Neutrophil (primary cell): ENCODE data around the gene TUBA8.

Experiments
- H3K27ac ChIP-seq: fragments of 200-600 bp; sonication (generic); 2 replicates; pipeline ENCODE4 v1.5.1; 2016; ENCODE audit warnings: mild to moderate bottlenecking, moderate library complexity
- H3K27me3 ChIP-seq: fragments of 200-600 bp; sonication (generic); 2 replicates; pipeline ENCODE4 v1.6.0; 2016; ENCODE audit warnings: mild to moderate bottlenecking
- H3K36me3 ChIP-seq: fragments of 200-600 bp; sonication (generic); 2 replicates; pipeline ENCODE4 v1.5.1; 2017
- H3K4me1 ChIP-seq, 2 experiments: fragments of 200-600 bp in 1 of 2; sonication (generic) in 1 of 2; 1 replicate in 1 of 2; 2 replicates in 1 of 2; pipeline versions ENCODE4 v1.5.1 to v1.6.1; 2013 to 2016; ENCODE audit warnings: low read depth in 1 of 2, low read length in 1 of 2, mild to moderate bottlenecking in 1 of 2, moderate library complexity in 1 of 2; ENCODE audit not compliant: control insufficient read depth in 1 of 2, insufficient read depth in 1 of 2
- H3K4me3 ChIP-seq, 2 experiments: fragments of 200-600 bp in 1 of 2; sonication (generic) in 1 of 2; 1 replicate in 1 of 2; 2 replicates in 1 of 2; pipeline ENCODE4 v1.5.1; 2013 to 2016; ENCODE audit warnings: low read depth in 1 of 2, low read length in 1 of 2, mild to moderate bottlenecking in 1 of 2, moderate library complexity in 1 of 2
- H3K9me3 ChIP-seq: fragments of 200-600 bp; sonication (generic); 2 replicates; pipeline ENCODE4 v1.5.1; 2016
- TF ChIP-seq, protein P1 (sequence below): fragments of 200-600 bp; sonication (generic); IDR thresholded peaks from 2 replicates; pipeline ENCODE4 v1.5.1; 2016; ENCODE audit warnings: antibody characterized with exemption

TUBA8 gene

DNA sequence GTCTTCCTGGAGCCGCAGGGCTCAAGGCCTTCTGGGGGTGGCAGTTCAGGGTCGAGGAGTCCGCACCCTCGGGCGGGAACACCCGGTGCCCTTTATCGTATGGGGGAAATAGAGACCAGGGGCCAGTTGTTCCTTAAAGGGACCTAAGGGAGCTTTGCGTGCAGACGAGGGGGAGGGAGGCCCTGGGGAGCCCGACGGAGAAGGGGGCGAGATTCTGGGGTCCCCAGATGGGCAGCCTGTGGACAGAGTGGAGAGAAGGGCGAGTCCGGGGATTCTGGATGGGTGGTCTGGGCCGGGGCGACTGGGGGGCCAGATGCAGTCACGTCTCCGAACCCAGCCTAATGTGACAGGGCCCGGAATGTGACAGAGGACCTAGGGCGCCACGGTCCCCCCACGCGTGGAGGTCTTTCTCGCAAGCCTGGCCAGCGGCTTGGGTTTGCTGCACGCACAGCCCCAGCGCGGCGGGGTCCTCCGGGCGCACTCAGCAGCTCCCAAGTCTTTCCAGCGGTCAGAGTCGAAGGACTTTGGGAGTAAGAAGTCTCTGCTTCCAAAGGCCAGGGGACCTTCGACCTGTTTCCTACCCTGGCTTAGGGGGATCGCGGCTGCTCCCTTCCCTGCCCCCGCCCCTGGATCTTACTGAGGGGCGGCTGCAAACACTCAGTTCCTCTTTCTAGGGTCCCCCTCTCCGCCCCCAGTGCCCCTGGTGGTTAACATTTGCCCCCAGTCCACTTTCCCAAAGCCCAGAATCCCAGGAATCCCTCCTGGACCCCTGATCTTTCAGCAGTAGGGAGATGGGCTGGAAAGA, 547 bp downstream of the TUBA8 start:
- Histone ChIP-seq H3K27me3 (peaks cover 94% of the 10 kb centered on the region), H3K4me1 (peaks cover 9 to 27% of the 10 kb centered on the region in 2 experiments), H3K36me3 (no peaks in the 10 kb centered on the region), H3K4me3 (peak overlapping the region in 1 of 2 experiments; percentile 24), H3K27ac (no peak overlapping the region), H3K9me3 (no peaks in the 10 kb centered on the region)
- TF ChIP-seq, protein P1, sequence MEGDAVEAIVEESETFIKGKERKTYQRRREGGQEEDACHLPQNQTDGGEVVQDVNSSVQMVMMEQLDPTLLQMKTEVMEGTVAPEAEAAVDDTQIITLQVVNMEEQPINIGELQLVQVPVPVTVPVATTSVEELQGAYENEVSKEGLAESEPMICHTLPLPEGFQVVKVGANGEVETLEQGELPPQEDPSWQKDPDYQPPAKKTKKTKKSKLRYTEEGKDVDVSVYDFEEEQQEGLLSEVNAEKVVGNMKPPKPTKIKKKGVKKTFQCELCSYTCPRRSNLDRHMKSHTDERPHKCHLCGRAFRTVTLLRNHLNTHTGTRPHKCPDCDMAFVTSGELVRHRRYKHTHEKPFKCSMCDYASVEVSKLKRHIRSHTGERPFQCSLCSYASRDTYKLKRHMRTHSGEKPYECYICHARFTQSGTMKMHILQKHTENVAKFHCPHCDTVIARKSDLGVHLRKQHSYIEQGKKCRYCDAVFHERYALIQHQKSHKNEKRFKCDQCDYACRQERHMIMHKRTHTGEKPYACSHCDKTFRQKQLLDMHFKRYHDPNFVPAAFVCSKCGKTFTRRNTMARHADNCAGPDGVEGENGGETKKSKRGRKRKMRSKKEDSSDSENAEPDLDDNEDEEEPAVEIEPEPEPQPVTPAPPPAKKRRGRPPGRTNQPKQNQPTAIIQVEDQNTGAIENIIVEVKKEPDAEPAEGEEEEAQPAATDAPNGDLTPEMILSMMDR = no peak

DNA sequence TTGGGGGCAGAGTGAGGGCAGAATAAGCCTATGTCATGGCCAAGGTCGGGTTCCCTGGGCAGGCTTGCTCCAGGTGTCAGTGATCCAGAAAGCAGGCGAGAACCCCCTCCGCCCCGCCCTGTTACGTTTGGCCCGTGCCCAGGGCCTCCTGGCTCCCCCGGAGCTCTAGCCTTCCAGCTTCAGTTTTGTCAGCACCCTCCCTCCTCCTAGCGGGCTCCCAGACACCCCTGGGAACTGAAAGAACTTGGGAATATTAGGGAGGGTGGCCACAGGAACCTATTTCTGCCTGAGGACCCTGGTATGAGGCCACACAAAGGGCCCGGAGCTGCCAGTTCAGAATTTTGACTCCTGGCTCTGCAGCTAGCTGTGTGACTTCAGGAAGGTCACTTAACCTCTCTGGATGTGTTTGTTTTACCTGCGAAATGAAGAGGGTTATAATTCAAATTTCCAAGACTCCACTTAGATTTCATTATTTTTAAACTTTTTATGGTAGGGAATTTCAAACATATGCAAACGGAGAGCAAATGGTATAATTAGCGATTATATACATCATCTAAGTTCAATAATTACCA, 1.2 kb downstream of the TUBA8 start:
- H3K36me3 ChIP-seq = no peaks in the 10 kb centered on the region
- H3K27ac ChIP-seq = no peak overlapping the region
- H3K27me3 ChIP-seq = peaks cover 100% of the 10 kb centered on the region
- no peak overlapping the region for H3K4me3 ChIP-seq
- peaks cover 9 to 27% of the 10 kb centered on the region in 2 experiments for H3K4me1 ChIP-seq
- TF ChIP-seq, protein P1 = no peak
- no peaks in the 10 kb centered on the region for H3K9me3 ChIP-seq

DNA sequence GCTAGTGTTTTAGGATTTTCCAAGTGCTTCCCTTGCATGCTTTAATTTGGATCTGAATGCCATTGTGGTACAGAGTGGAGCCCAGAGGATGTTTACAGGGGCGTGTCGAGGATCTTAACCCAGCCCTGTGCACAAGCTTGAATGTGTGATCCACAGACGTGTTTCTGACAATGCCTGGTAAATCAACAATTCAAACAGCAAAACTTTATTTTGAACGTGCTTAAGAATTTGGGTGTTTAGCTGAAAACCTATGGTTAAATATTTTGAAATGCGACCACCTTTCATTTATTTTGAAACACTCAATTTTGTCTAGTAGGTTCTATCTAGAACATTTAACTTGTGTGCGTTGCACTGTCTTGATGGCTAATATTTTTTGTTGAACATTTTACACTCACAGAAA, 1.8 kb downstream of the TUBA8 start:
- Histone ChIP-seq H3K4me1 (peaks cover 9 to 27% of the 10 kb centered on the region in 2 experiments), H3K9me3 (no peaks in the 10 kb centered on the region), H3K27ac (no peak overlapping the region), H3K36me3 (no peaks in the 10 kb centered on the region), H3K27me3 (peaks cover 100% of the 10 kb centered on the region), H3K4me3 (no peak overlapping the region)
- TF ChIP-seq, protein P1 = no peak

DNA sequence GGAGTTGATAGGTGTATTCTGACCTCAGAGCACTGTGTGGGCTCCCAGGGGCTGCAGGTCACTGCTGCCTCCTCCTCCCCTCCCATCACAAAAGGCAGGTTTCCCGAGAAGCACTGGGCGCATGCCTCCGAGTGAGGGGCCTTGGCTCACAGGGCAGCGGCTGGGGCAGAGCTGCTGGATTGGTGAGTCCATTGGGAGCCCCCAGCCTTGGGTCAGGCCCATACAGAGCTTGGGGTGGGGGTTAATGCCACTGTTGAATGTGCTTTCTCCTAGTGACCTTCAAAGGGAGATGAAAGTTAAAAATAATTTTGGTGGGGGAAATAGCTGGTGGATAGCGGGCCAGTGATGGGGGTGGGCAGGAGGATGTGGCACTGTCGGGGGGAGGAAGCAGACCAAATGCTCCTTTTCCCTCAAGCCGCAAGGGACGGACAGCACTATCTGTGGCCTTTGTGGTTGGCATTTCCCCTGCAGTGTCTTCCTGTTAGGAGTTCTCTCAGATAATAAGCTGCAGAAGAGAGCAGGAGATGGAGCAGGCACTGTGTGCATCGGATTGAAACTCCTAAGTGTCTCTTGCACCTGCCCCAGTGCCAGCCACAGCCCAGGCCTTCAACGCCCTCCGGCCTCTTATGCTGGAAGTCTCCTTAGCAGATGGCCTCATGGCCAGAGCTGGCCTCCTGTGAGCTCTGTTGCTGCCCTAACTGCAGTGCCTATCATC, 3.2 kb downstream of the TUBA8 start:
- Histone ChIP-seq H3K9me3 (no peaks in the 10 kb centered on the region), H3K4me3 (no peak overlapping the region), H3K36me3 (no peaks in the 10 kb centered on the region), H3K27ac (no peak overlapping the region), H3K27me3 (peaks cover 94% of the 10 kb centered on the region), H3K4me1 (peaks cover 9 to 27% of the 10 kb centered on the region in 2 experiments)
- TF ChIP-seq, protein P1 = no peak

DNA sequence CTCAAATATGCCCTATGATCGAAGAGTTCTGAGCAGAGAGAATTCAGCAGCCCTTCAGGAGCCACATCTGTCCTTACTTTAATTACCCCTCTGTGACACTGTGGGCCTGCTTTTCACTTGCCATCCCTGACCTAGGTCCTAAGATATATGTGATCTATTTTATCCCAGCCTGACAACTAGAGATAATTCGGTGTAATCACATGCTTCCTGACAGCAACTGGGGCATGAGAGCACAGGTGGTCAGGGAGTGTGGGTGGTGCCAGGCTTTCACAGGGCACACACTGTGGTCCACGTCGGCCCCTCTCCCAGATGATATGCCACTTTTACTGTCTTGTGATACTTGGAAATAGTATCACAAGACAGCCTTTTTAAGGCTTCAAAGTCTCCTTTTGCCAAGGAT, 3.9 kb downstream of the TUBA8 start:
- no peak overlapping the region for H3K27ac ChIP-seq
- TF ChIP-seq, protein P1 = no peak
- peaks cover 9 to 27% of the 10 kb centered on the region in 2 experiments for H3K4me1 ChIP-seq
- no peaks in the 10 kb centered on the region for H3K36me3 ChIP-seq
- H3K4me3 ChIP-seq = no peak overlapping the region
- H3K9me3 ChIP-seq = no peaks in the 10 kb centered on the region
- H3K27me3 ChIP-seq = peaks cover 94% of the 10 kb centered on the region
